Tibial artery (tissue), 4 donors: Measurements from ENCODE around the gene GJB2.

Source experiments
- DNase-seq, 2 donors: peaks; one replicate each; pipeline ENCODE4 v3.0.0-alpha.2; 2019
- H3K27ac ChIP-seq, 2 donors: fragments of 200-600 bp; sonication (generic) in 1 of 2; 1 replicate in 1 of 2; 2 replicates in 1 of 2; pipeline ENCODE4 v1.5.1; 2018 to 2019; ENCODE audit warnings: mild to moderate bottlenecking in 1 of 2
- H3K27me3 ChIP-seq, 2 donors: fragments of 200-600 bp; sonication (generic) in 1 of 2; one replicate each; pipeline versions ENCODE4 v1.5.1 to v1.6.0; 2016 to 2019
- H3K36me3 ChIP-seq, 3 donors: fragments of 200-600 bp; sonication (generic) in 2 of 3; one replicate each; pipeline ENCODE4 v1.5.1; 2016 to 2019; ENCODE audit warnings: mild to moderate bottlenecking in 2 of 3
- H3K4me1 ChIP-seq, 4 donors: fragments of 200-600 bp; sonication (generic) in 2 of 4; 1 replicate in 3 of 4; 2 replicates in 1 of 4; pipeline ENCODE4 v1.5.1; 2016 to 2019
- H3K4me3 ChIP-seq, 2 donors: fragments of 200-600 bp; sonication (generic) in 1 of 2; 1 replicate in 1 of 2; 2 replicates in 1 of 2; pipeline ENCODE4 v1.5.1; 2018 to 2019; ENCODE audit warnings: mild to moderate bottlenecking in 2 of 2
- H3K9me3 ChIP-seq, 3 donors: fragments of 200-600 bp; sonication (generic) in 1 of 3; one replicate each; pipeline ENCODE4 v1.5.1; 2016 to 2019
- intact Hi-C: fragments of 100-400 bp; cut with DNase I; formaldehyde crosslinking; loops from one replicate; pipeline ENCODE4 v1.15.0; 2023; ENCODE audit warnings: low total_unique reads
- TF ChIP-seq, protein P1 (sequence below), 2 experiments: fragments of 200-600 bp in 1 of 2; fragments of 450-650 bp in 1 of 2; IDR thresholded peaks; one replicate each; pipeline ENCODE4 v1.5.1; 2017 to 2019; ENCODE audit warnings: antibody characterized with exemption in 2 of 2, mild to moderate bottlenecking in 1 of 2, moderate library complexity in 1 of 2

Gene GJB2

GRCh38 chr13:20188667-20189553, 3.8 kb downstream of the GJB2 start:
- no peaks in the 10 kb centered on the region for H3K36me3 ChIP-seq
- intact Hi-C loops = no loop called here
- peaks cover 0 to 24% (median 19%) of the 10 kb centered on the region in 4 donors for H3K4me1 ChIP-seq
- DNase-seq = no peak
- H3K27ac ChIP-seq = no peak overlapping the region
- peaks cover 14 to 64% of the 10 kb centered on the region in 2 donors for H3K27me3 ChIP-seq
- H3K4me3 ChIP-seq = no peak overlapping the region
- TF ChIP-seq, protein P1, sequence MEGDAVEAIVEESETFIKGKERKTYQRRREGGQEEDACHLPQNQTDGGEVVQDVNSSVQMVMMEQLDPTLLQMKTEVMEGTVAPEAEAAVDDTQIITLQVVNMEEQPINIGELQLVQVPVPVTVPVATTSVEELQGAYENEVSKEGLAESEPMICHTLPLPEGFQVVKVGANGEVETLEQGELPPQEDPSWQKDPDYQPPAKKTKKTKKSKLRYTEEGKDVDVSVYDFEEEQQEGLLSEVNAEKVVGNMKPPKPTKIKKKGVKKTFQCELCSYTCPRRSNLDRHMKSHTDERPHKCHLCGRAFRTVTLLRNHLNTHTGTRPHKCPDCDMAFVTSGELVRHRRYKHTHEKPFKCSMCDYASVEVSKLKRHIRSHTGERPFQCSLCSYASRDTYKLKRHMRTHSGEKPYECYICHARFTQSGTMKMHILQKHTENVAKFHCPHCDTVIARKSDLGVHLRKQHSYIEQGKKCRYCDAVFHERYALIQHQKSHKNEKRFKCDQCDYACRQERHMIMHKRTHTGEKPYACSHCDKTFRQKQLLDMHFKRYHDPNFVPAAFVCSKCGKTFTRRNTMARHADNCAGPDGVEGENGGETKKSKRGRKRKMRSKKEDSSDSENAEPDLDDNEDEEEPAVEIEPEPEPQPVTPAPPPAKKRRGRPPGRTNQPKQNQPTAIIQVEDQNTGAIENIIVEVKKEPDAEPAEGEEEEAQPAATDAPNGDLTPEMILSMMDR (IDR thresholded peaks at IDR 0.05) = no peak
- H3K9me3 ChIP-seq = no peaks in the 10 kb centered on the region

DNA sequence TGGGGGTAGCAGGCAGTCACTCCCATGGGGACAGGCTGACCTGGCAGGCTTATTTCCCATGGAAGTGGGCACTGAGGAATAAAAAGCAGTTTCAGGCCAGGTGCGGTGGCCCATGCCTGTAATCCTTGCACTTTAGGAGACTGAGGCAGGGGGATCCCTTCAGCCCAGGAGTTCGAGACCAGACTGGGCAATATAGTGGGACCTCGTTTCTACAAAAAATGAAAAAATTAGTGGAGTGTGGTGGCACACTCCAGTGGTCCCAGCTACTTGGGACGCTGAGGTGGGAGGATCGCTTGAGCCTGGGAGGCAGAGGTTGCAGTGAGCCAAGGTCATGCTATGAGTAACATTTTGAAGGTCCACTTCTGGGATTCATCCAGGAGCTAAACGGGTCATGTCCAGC, 6.0 kb downstream of the GJB2 start:
- TF ChIP-seq, protein P1 (IDR thresholded peaks at IDR 0.05) = no peak
- Histone ChIP-seq H3K36me3 (no peaks in the 10 kb centered on the region), H3K4me1 (peaks cover 0 to 2% (median under 1%) of the 10 kb centered on the region in 4 donors), H3K27me3 (peaks cover 0 to 43% of the 10 kb centered on the region in 2 donors), H3K9me3 (no peaks in the 10 kb centered on the region), H3K4me3 (no peak overlapping the region), H3K27ac (no peak overlapping the region)
- intact Hi-C loops = no loop called here
- DNase-seq = no peak

- Histone ChIP-seq H3K27me3 (peaks cover 0 to 43% of the 10 kb centered on the region in 2 donors), H3K36me3 (no peaks in the 10 kb centered on the region), H3K9me3 (no peaks in the 10 kb centered on the region), H3K4me3 (no peak overlapping the region), H3K4me1 (no peaks in the 10 kb centered on the region), H3K27ac (no peak overlapping the region)
- no peak for DNase-seq
- intact Hi-C loops = no loop called here
- TF ChIP-seq, protein P1 (IDR thresholded peaks at IDR 0.05) = no peak
Observed at GRCh38 chr13:20185366-20186056, 7.2 kb downstream of the GJB2 start.

GRCh38 chr13:20182231-20182846, 10.4 kb downstream of the GJB2 start:
- intact Hi-C loops = no loop called here
- DNase-seq = no peak

GRCh38 chr13:20181188-20181587, 11.6 kb downstream of the GJB2 start:
- Histone ChIP-seq H3K27ac (no peak overlapping the region), H3K9me3 (no peaks in the 10 kb centered on the region), H3K4me3 (no peak overlapping the region), H3K27me3 (peaks cover 0 to 70% of the 10 kb centered on the region in 2 donors), H3K36me3 (no peaks in the 10 kb centered on the region), H3K4me1 (peaks cover 0 to 8% (median 0%) of the 10 kb centered on the region in 4 donors)
- no peak for DNase-seq
- intact Hi-C loops = no loop called here
- TF ChIP-seq, protein P1 (IDR thresholded peaks at IDR 0.05) = no peak

More at GRCh38 chr13:20182231-20182846, 10.4 kb downstream of the GJB2 start:
- TF ChIP-seq, protein P1 (IDR thresholded peaks at IDR 0.05) = peak; percentile 59 to 80
- no peaks in the 10 kb centered on the region for H3K9me3 ChIP-seq
- H3K36me3 ChIP-seq = no peaks in the 10 kb centered on the region
- H3K4me3 ChIP-seq = no peak overlapping the region
- H3K27me3 ChIP-seq = peaks cover 0 to 66% of the 10 kb centered on the region in 2 donors
- H3K27ac ChIP-seq = no peak overlapping the region
- peaks cover 0 to 4% (median 0%) of the 10 kb centered on the region in 4 donors for H3K4me1 ChIP-seq
